Measurements from ENCODE around the gene REST.
"Not testable (repeated sequence)": the region's sequence is repeated elsewhere in the genome, so short reads cannot be mapped to it uniquely, and the experiment has no call there.

Gene REST

GRCh38 chr4:56910172-56910967 lies 2.7 kb downstream of the REST start:
- DNase-seq, result peak; percentile 4

DNA sequence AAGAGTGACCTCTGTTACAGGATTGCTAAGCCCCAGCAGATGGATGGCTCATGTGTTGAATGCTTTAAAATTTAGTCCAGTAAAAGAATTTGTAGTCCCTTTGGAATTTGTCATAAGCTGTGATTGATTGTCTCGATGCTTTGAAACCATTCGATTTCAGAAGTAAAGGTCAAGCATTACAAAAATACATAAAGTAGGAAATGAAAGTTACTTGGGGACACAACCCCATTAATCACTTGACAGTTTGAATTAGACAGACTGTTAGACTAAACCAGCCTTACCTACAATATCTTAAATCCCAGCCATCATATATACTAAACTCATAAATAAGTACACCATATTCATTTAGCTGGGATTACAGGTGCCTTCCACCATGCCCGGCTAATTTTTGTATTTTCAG lies 6.6 kb downstream of the REST start:
- DNase-seq, result no peak

DNA sequence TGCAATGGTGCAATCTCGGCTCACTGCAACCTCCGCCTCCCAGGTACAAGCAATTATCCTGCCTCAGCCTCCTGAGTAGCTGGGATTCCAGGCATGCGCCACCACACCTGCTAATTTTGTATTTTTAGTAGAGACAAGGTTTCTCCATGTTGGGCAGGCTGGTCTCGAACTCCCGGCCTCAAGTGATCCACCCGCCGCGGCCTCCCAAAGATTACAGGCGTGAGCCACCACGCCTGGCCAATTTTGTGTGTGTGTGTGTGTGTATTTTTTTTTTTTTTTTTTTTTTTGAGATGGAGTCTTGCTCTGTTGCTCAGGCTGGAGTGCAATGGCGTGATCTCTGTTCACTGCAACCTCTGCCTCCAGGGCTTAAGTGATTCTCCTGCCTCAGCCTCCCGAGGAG lies 7.3 kb downstream of the REST start:
- not testable (repeated sequence) for DNase-seq

GRCh38 chr4:56927196-56927595 lies 19.5 kb downstream of the REST start:
- no peak for DNase-seq

DNA sequence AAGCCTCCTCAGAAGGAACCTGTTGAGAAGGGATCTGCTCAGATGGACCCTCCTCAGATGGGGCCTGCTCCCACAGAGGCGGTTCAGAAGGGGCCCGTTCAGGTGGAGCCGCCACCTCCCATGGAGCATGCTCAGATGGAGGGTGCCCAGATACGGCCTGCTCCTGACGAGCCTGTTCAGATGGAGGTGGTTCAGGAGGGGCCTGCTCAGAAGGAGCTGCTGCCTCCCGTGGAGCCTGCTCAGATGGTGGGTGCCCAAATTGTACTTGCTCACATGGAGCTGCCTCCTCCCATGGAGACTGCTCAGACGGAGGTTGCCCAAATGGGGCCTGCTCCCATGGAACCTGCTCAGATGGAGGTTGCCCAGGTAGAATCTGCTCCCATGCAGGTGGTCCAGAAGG lies 22.9 kb downstream of the REST start:
- no peak for DNase-seq

GRCh38 chr4:56931924-56932323 lies 24.2 kb downstream of the REST start:
- no peak for DNase-seq

GRCh38 chr4:56937262-56937661 lies 29.6 kb downstream of the REST start:
- DNase-seq, result peak; percentile 94

GRCh38 chr4:56939826-56940225 lies 32.1 kb downstream of the REST start:
- DNase-seq, result not testable (repeated sequence)

DNA sequence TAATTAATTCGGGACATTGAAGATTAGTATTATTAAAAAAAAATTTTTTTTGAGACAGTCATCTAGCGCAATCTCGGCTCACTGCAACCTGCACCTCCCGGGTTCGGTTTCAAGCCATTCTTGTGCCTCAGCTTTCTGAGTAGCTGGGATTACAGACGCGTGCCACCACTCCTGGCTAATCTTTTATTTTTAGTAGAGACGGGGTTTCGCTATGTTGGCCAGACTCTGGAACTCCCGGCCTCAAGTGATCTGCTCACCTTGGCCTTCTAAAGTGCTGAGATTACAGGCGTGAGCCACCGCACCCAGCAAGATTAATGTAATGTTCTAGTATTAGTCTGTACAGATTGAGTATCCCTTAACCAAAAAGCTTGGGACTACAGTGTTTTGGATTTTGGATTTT lies 32.7 kb downstream of the REST start:
- no peak for DNase-seq

DNA sequence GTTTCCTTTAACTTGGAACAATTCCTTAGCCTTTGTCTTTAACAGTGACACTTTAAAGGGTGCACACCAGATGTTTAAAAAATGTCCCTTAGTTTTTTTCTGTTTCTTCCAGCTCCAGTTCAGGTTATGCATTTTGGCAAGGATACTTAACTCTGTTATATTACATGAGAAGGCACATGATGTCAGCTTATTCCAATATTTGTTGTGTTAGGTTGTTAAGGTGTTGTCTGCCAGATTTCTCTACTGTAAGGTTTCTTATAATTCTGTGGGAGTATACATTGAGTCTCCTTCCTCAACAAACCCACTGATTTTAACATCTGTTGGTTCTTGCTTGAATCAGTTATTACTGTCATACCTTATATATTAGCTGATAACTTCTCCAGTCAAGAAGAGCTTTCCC lies 33.3 kb downstream of the REST start:
- DNase-seq, result no peak

DNA sequence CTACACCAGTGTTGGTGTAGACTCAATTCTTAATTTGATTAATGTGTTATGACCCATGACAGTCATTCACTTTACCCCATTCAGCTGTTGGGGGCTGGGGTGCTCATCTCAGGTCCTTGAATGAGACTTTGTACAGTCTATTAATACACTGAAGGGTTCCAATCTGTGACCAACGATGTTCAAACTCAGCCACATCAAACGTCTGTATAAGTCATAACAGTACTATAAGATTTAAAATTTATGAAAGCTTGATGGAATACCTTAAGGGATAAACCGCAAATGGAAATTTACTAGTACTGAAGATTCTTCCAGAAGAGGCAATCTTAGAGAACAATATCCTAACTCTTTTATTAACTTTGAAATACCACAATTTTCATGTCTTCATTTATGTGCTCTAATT lies 33.7 kb downstream of the REST start:
- DNase-seq, result no peak

- no peak for DNase-seq
These were observed 46.2 kb downstream of the REST start for GRCh38 chr4:56953680-56954520.

DNA sequence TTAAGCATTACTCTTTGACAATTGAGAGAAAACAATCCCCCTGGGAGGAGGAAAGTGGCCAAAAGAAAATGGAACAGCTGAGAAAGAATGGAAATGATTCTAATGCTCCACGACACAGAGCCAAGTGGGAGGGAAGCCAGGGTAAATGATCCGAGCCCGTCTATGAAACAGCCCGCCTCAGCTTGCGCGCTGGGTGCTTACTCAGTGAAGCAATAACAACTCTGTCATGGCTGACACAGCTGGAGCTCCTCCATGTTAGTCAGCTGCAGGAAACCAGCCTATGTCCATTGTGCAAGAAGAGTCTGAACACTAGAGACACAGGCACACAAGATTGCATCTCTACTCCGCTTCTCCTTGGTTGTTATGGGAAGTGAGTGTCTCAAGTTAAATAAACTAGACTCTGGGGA lies 50.4 kb downstream of the REST start:
- DNase-seq, result peak; percentile 94

DNA sequence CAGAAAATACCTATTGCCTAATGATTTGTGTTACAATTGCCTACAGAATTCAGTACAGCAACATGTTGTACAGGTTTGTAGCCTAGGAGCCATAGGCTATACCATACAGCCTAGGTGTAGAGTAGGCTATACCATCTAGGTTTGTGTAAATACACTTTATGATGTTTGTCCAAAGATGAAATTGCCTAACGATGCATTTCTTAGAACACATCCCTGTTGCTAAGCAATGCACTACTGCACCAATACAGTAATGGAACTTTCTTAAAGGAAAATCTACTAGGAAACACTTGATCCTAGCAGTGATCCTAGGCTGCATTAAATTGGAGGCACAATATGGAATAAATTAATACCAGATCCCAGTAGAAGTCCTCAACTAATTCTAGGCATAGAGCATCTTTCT lies 51.4 kb downstream of the REST start:
- DNase-seq, result no peak

- no peak for DNase-seq
These were observed 53.4 kb downstream of the REST start for GRCh38 chr4:56961107-56961500.

- DNase-seq, result no peak
These were observed 63.7 kb downstream of the REST start for GRCh38 chr4:56971383-56971782.

GRCh38 chr4:56972389-56972788 lies 64.7 kb downstream of the REST start:
- DNase-seq, result no peak

DNA sequence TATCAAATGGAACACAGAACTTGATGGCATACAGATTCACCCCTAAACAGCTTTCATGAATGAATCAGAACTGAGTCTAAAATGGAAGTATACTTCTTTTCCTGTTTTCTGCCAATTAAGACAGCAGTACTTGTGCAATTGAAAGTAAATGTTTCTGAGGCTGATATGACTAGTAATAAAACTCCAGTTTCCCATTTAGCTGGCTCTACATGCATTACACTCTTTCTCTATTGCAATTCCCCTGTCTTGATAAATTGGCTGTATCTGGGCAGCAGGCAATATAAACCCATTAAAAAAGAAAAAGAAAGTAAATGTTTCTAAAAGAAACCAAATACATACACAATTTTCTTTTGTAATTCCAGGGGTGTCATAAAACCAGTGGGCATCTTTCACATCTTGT lies 65.1 kb downstream of the REST start:
- DNase-seq, result no peak

DNA sequence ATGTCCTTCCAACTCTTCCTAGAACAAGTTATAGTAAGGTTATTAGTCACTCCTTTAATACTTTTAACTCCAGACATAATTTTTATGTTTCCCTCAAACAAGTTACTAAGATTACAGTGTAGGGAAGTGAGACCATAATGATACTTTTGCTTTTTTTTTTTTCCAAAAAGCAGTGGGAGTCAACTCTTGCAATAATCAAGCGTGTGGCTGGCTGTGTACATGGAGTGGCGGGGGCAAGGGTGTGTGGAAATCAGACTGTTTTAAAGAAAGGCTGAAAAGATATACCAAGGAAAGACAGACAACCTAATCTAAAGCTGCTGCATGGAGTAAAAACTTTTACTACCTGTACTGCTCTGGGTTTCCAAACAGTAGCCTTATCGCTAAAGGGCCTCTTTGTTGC lies 65.6 kb downstream of the REST start:
- no peak for DNase-seq

GRCh38 chr4:56976283-56976836 lies 68.7 kb downstream of the REST start:
- DNase-seq, result no peak

DNA sequence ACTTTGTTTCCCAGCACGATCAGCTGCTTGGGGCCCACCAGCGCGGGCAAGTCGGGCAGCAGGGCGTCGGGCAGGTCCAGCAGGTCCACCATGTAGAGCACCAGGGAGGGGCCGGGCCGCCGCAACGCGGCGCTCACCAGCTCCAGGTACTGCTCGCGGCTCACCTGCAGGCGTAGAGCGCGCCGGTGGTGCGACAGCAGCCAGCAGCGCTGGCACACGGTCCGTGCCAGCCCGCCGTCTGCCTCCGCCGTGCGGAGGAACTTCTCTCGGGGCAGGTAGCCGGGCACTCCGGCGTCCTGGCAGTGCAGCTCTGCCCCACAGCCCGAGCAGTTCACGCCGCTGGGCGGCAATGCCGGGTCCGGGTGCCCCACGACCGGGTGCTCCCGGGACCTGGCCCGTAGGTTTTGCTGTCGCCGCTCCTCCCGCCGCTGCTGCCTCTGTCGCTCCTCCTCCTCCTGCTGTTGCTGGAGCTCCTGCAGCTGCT lies 69.2 kb downstream of the REST start:
- no peak for DNase-seq

DNA sequence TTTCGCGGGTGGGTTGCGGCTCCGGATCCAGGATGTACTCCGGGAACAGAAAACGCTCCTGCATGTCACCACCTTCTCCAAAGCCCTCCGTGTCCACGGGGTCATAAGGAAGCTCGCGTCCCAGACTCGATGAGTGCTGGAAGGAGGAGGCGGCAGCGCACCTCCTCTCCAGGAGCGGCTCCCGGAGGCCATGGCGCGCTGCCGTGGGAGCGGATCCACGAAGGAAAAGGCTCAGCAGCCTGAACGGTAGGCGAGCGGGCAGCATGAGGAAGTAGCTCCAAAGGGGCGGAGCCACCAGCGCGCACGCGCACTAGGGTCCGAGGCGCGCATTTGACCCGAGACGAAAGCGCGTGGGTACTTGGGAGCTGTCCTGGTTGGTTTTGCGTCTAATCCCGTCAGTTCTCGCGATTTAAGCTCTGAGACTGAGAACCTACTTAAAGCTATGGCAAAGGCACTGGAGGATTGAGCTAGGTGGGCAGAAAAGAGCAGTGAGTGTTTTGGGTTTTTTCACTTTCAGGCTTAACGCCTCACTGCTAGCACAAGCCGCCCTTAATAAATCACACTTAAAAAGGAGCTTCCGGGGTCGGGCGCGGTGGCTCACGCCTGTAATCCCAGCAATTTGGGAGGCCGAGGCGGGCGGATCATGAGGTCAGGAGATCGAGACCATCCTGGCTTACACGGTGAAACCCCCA lies 69.8 kb downstream of the REST start, which contains the start of gene NOA1:
NOA1 (minus strand) TSS at position 286 of the 692 bp plus-strand sequence; CDS start at position 265, 21 bp downstream.
- DNase-seq, result peak; percentile 99

Data from fibroblast of skin of back (primary cell).